HG03558 (cell line): ENCODE results near the gene TERT.
"Not testable (repeated sequence)": the region's sequence is repeated elsewhere in the genome, so short reads cannot be mapped to it uniquely, and the experiment has no call there.

Experiments
- ATAC-seq: cut with Tn5 transposase; IDR thresholded peaks from one replicate; pipeline ENCODE4 v1.9.1; 2021; ENCODE audit warnings: moderate number of reproducible peaks; ENCODE audit not compliant: unreplicated experiment; ENCODE audit errors: extremely low read depth

The TERT gene

GRCh38 chr5:1298723-1299510, 4.0 kb upstream of the TERT start:
- ATAC-seq: no peak

- ATAC-seq: no peak
These were observed 3.2 kb upstream of the TERT start for GRCh38 chr5:1298067-1298551.

- ATAC-seq: no peak
These were observed 2.4 kb upstream of the TERT start for GRCh38 chr5:1297243-1297642.

GRCh38 chr5:1295650-1296037, 776 bp upstream of the TERT start:
- no peak for ATAC-seq

GRCh38 chr5:1294206-1294834, 548 bp downstream of the TERT start:
- ATAC-seq: no peak

GRCh38 chr5:1293416-1294205, 1.3 kb downstream of the TERT start:
- no peak for ATAC-seq

GRCh38 chr5:1292846-1293415, 1.9 kb downstream of the TERT start:
- ATAC-seq: no peak

- ATAC-seq: no peak
These were observed 2.7 kb downstream of the TERT start for GRCh38 chr5:1292139-1292538.

GRCh38 chr5:1291611-1292080, 3.2 kb downstream of the TERT start:
- no peak for ATAC-seq

- not testable (repeated sequence) for ATAC-seq
These were observed 3.9 kb downstream of the TERT start for GRCh38 chr5:1290956-1291355.

- ATAC-seq: not testable (repeated sequence)
These were observed 5.3 kb downstream of the TERT start for GRCh38 chr5:1289559-1289958.

GRCh38 chr5:1288439-1289335, 6.2 kb downstream of the TERT start:
- ATAC-seq: no peak

- no peak for ATAC-seq
These were observed 9.0 kb downstream of the TERT start for GRCh38 chr5:1285883-1286291.

GRCh38 chr5:1285141-1285540, 9.7 kb downstream of the TERT start:
- ATAC-seq: no peak

GRCh38 chr5:1284336-1284970, 10.4 kb downstream of the TERT start:
- ATAC-seq: not testable (repeated sequence)

GRCh38 chr5:1283729-1284041, 11.2 kb downstream of the TERT start:
- not testable (repeated sequence) for ATAC-seq

GRCh38 chr5:1282993-1283728, 11.7 kb downstream of the TERT start:
- not testable (repeated sequence) for ATAC-seq

GRCh38 chr5:1282131-1282992, 12.5 kb downstream of the TERT start:
- ATAC-seq: no peak
